ENCODE measurements around the gene MPPED1. TPM values are rescaled to one million over a fixed set of nuclear protein-coding genes. Genes with fewer than 3 reads are reported as not detected.

MPPED1 gene
- total and polyA plus RNA-seq, 2 of the 13 experiments (the other 11 are each of a cell fraction or from before 2014, with no cell fraction given) = 0.77 TPM; not detected in 1

DNA sequence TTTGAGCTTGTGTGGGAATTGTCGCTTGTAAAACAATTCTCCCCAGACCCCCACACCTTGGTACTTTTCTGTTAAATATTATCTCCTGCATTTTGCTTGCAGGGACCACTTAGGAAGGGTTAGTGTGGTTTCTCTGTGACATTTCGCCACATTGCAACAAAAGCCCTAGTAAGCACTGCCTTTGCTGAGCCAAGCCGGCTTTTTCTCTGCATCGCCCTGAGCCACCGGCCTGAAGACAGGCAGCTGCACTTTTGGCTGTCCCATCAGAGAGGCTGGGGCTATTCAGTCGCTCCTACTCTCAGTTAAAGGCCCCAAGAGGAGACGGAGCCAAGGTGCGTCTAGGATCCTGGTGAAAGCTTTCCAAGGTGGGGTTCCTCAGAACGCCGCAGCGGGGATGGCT, 5.7 kb downstream of the MPPED1 start:
- Histone ChIP-seq H4K20me1 (ENCODE audit: insufficient read depth, low read length) (no peaks in the 10 kb centered on the region), H3K27me3 (ENCODE audit: control insufficient read depth in 1 of 2, insufficient read depth in 2 of 2, low read length in 2 of 2) (peaks cover 5 to 67% of the 10 kb centered on the region in 2 experiments), H3K9me3 (ENCODE audit: low read length) (no peaks in the 10 kb centered on the region), H2AFZ (ENCODE audit: low read length) (no peak overlapping the region), H3K4me2 (ENCODE audit: low read depth, low read length) (no peak overlapping the region), H3K36me3 (replicated peaks in 1 of 2; ENCODE audit: control insufficient read depth in 1 of 2, insufficient read depth in 2 of 2, low read length in 2 of 2) (no peaks in the 10 kb centered on the region), H3K4me1 (ENCODE audit: insufficient read depth, low read length) (no peaks in the 10 kb centered on the region), H3K79me2 (ENCODE audit: insufficient read depth, low read length) (no peaks in the 10 kb centered on the region), H3K9ac (ENCODE audit: insufficient read depth, low read depth, low read length) (no peak overlapping the region), H3K4me3 (replicated peaks in 1 of 3; ENCODE audit: insufficient read depth in 1 of 3, low read depth in 2 of 3, low read length in 3 of 3) (no peak overlapping the region), H3K27ac (ENCODE audit: extremely low read length, insufficient read depth, low read length) (no peak overlapping the region)
- in situ Hi-C loops (cut with HindIII; ENCODE audit: extremely low pct_ligation_motif_present, low pct_unique_long_range_greater_than_20kb) (no loop called here), intact Hi-C loops (cut with micrococcal nuclease; ENCODE audit: unreplicated experiment) (no loop called here)
- DNase-seq (ENCODE audit: low spot score) (no peak), FAIRE-seq (no peak), ATAC-seq (no peak)
- CTCF ChIA-PET (ENCODE audit: low intra/inter-chr PET ratio, low total read pairs) = no interaction called here
- POLR2A ChIA-PET = no interaction called here
- WGBS (ENCODE audit: low lambda C conversion rate) = 46% methylated on average over 11 of the region's 11 CpGs
- BruUV-seq (replicated peaks) = no TSS peak
- TF ChIP-seq ZBTB20 (CRISPR knock-in tag; IDR thresholded peaks at IDR 0.05; ENCODE audit: borderline replicate concordance, low read depth) (no peak), ELF4 (CRISPR knock-in tag; IDR thresholded peaks at IDR 0.05; ENCODE audit: borderline replicate concordance) (no peak), U2AF2 (IDR thresholded peaks at IDR 0.05; ENCODE audit: low read depth, low read length) (no peak), ZNF781 (CRISPR knock-in tag; IDR thresholded peaks at IDR 0.05; ENCODE audit: borderline replicate concordance, not compliant biosample characterization) (no peak), GTF3A (CRISPR knock-in tag; conservative IDR thresholded peaks at IDR 0.05) (no peak), TRIM24 (CRISPR knock-in tag; IDR thresholded peaks at IDR 0.05) (no peak), ZBTB42 (CRISPR knock-in tag; IDR thresholded peaks at IDR 0.05) (no peak), NR2C2 (CRISPR knock-in tag; IDR thresholded peaks at IDR 0.05; ENCODE audit: borderline replicate concordance) (no peak), DR1 (CRISPR knock-in tag; IDR thresholded peaks at IDR 0.05) (no peak), FOXC1 (CRISPR knock-in tag; IDR thresholded peaks at IDR 0.05; ENCODE audit: borderline replicate concordance) (no peak), JUND (CRISPR knock-in tag; IDR thresholded peaks at IDR 0.05) (no peak), MBD4 (IDR thresholded peaks at IDR 0.05; ENCODE audit: borderline replicate concordance, low read length) (no peak)
- TF ChIP-seq, protein P1, sequence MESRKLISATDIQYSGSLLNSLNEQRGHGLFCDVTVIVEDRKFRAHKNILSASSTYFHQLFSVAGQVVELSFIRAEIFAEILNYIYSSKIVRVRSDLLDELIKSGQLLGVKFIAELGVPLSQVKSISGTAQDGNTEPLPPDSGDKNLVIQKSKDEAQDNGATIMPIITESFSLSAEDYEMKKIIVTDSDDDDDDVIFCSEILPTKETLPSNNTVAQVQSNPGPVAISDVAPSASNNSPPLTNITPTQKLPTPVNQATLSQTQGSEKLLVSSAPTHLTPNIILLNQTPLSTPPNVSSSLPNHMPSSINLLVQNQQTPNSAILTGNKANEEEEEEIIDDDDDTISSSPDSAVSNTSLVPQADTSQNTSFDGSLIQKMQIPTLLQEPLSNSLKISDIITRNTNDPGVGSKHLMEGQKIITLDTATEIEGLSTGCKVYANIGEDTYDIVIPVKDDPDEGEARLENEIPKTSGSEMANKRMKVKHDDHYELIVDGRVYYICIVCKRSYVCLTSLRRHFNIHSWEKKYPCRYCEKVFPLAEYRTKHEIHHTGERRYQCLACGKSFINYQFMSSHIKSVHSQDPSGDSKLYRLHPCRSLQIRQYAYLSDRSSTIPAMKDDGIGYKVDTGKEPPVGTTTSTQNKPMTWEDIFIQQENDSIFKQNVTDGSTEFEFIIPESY (CRISPR knock-in tag; IDR thresholded peaks at IDR 0.05) = no peak
- TF ChIP-seq, protein P2, sequence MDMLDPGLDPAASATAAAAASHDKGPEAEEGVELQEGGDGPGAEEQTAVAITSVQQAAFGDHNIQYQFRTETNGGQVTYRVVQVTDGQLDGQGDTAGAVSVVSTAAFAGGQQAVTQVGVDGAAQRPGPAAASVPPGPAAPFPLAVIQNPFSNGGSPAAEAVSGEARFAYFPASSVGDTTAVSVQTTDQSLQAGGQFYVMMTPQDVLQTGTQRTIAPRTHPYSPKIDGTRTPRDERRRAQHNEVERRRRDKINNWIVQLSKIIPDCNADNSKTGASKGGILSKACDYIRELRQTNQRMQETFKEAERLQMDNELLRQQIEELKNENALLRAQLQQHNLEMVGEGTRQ (IDR thresholded peaks at IDR 0.05; ENCODE audit: low read depth, low read length) = no peak
- TF ChIP-seq, protein P2 (CRISPR knock-in tag; IDR thresholded peaks at IDR 0.05; ENCODE audit: borderline replicate concordance) = no peak
- TF ChIP-seq, protein P3, sequence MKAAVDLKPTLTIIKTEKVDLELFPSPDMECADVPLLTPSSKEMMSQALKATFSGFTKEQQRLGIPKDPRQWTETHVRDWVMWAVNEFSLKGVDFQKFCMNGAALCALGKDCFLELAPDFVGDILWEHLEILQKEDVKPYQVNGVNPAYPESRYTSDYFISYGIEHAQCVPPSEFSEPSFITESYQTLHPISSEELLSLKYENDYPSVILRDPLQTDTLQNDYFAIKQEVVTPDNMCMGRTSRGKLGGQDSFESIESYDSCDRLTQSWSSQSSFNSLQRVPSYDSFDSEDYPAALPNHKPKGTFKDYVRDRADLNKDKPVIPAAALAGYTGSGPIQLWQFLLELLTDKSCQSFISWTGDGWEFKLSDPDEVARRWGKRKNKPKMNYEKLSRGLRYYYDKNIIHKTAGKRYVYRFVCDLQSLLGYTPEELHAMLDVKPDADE (CRISPR knock-in tag; IDR thresholded peaks at IDR 0.05) = no peak
- TF ChIP-seq, protein P4, sequence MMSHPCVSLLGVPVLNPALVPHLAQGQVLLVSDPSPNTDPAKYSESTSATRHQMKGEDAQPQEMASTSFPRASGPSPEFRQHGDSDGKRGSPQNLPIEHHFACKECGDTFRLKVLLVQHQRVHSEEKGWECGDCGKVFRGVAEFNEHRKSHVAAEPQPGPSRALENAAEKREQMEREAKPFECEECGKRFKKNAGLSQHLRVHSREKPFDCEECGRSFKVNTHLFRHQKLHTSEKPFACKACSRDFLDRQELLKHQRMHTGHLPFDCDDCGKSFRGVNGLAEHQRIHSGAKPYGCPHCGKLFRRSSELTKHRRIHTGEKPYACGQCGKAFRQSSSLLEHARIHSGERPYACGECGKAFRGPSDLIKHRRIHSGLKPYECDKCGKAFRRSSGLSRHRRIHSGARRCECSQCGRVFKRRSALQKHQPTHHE (CRISPR knock-in tag; IDR thresholded peaks at IDR 0.05; ENCODE audit: borderline replicate concordance) = no peak
- TF ChIP-seq, protein P5, sequence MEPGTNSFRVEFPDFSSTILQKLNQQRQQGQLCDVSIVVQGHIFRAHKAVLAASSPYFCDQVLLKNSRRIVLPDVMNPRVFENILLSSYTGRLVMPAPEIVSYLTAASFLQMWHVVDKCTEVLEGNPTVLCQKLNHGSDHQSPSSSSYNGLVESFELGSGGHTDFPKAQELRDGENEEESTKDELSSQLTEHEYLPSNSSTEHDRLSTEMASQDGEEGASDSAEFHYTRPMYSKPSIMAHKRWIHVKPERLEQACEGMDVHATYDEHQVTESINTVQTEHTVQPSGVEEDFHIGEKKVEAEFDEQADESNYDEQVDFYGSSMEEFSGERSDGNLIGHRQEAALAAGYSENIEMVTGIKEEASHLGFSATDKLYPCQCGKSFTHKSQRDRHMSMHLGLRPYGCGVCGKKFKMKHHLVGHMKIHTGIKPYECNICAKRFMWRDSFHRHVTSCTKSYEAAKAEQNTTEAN (CRISPR knock-in tag; conservative IDR thresholded peaks at IDR 0.05) = no peak
